ENCODE results near the gene CTNNBL1.
A peak's percentile ranks its signal among the peaks of the same experiment; 100 is the strongest.

CTNNBL1 gene

GRCh38 chr20:37903317-37904007 is 209.6 kb downstream of the CTNNBL1 start:
- TF ChIP-seq, protein P1, sequence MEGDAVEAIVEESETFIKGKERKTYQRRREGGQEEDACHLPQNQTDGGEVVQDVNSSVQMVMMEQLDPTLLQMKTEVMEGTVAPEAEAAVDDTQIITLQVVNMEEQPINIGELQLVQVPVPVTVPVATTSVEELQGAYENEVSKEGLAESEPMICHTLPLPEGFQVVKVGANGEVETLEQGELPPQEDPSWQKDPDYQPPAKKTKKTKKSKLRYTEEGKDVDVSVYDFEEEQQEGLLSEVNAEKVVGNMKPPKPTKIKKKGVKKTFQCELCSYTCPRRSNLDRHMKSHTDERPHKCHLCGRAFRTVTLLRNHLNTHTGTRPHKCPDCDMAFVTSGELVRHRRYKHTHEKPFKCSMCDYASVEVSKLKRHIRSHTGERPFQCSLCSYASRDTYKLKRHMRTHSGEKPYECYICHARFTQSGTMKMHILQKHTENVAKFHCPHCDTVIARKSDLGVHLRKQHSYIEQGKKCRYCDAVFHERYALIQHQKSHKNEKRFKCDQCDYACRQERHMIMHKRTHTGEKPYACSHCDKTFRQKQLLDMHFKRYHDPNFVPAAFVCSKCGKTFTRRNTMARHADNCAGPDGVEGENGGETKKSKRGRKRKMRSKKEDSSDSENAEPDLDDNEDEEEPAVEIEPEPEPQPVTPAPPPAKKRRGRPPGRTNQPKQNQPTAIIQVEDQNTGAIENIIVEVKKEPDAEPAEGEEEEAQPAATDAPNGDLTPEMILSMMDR (conservative IDR thresholded peaks at IDR 0.05; ENCODE audit: low read length), result 0 out of 2 replicates have a peak, but pooled peaks have one; percentile 6
- peak overlapping the region; percentile 27 for H3K4me3 ChIP-seq (ENCODE audit: low read length)
- no peak for DNase-seq (ENCODE audit: low read depth)

- TF ChIP-seq, protein P1 (conservative IDR thresholded peaks at IDR 0.05; ENCODE audit: low read length), result no peak
These were observed 210.3 kb downstream of the CTNNBL1 start for GRCh38 chr20:37904008-37904642.

DNA sequence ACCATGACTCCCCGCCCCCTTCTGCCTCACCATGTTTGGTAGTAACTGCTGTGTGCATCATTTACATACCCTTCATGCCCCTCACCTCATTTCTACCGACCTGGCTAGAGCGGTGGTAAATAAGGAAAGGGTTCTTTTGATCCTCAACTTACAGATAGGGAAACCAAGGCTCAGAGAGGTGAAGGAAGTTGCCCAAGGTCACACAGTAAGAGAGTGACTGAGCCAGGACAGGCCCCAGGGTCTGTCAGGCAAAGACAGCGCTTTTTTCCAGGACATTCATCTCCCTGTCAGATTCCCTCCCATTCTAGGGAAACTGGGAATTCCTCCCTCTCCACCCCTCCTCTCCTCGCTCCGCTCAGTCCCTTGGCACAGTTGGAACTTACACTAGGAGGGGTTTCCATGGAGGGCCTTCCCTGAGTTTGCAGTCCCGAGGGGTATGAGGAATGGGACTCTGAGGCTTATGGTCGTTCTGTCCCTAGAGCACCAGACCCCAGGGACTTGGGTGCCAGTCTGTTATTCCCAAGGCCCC is 211.1 kb downstream of the CTNNBL1 start:
- DNase-seq (ENCODE audit: low read depth), result no peak
- TF ChIP-seq, protein P1 (conservative IDR thresholded peaks at IDR 0.05; ENCODE audit: low read length), result no peak
- no peak overlapping the region for H3K4me3 ChIP-seq (ENCODE audit: low read length)

More at GRCh38 chr20:37904008-37904642, 210.3 kb downstream of the CTNNBL1 start:
- no peak for DNase-seq (ENCODE audit: low read depth)
- no peak overlapping the region for H3K4me3 ChIP-seq (ENCODE audit: low read length)

GRCh38 chr20:37905671-37906613 is 212.1 kb downstream of the CTNNBL1 start:
- TF ChIP-seq, protein P1 (conservative IDR thresholded peaks at IDR 0.05; ENCODE audit: low read length), result no peak
- no peak for DNase-seq (ENCODE audit: low read depth)
- H3K4me3 ChIP-seq (ENCODE audit: low read length), result no peak overlapping the region

GRCh38 chr20:37907330-37907676 is 213.5 kb downstream of the CTNNBL1 start:
- DNase-seq (ENCODE audit: low read depth), result no peak
- TF ChIP-seq, protein P1 (conservative IDR thresholded peaks at IDR 0.05; ENCODE audit: low read length), result no peak
- H3K4me3 ChIP-seq (ENCODE audit: low read length), result no peak overlapping the region

- peak; percentile 85 for DNase-seq (ENCODE audit: low read depth)
- TF ChIP-seq, protein P1 (conservative IDR thresholded peaks at IDR 0.05; ENCODE audit: low read length), result peak; percentile 7; the same call in 1 of the 2 replicates
- no peak overlapping the region for H3K4me3 ChIP-seq (ENCODE audit: low read length)
These were observed 214.0 kb downstream of the CTNNBL1 start for GRCh38 chr20:37907677-37908401.
